ENCODE data around the gene CXCR6.

DNA sequence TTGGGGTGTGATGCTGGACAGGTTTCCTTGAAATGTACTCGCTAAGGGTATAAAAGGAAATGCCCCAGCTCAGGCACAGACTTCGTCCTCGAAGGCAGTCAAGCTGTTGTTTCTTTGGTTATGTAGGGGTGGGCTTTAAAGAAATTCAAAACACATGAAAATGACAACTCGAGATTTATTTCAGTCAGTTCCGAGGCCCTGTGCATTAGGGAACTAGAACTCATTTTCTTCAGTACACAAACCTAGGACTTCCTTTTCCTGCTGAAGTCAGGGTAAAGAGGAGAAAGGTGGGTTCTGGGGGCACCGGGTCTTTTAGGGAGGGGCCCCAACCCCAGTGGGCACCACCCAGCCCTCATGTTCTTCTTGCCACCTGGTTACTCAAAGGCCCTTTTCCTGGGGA lies 49.2 kb upstream of the CXCR6 start:
- TF ChIP-seq, protein P1, sequence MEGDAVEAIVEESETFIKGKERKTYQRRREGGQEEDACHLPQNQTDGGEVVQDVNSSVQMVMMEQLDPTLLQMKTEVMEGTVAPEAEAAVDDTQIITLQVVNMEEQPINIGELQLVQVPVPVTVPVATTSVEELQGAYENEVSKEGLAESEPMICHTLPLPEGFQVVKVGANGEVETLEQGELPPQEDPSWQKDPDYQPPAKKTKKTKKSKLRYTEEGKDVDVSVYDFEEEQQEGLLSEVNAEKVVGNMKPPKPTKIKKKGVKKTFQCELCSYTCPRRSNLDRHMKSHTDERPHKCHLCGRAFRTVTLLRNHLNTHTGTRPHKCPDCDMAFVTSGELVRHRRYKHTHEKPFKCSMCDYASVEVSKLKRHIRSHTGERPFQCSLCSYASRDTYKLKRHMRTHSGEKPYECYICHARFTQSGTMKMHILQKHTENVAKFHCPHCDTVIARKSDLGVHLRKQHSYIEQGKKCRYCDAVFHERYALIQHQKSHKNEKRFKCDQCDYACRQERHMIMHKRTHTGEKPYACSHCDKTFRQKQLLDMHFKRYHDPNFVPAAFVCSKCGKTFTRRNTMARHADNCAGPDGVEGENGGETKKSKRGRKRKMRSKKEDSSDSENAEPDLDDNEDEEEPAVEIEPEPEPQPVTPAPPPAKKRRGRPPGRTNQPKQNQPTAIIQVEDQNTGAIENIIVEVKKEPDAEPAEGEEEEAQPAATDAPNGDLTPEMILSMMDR (IDR thresholded peaks at IDR 0.05; ENCODE audit: low read depth, low read length, poor library complexity, severe bottlenecking): no peak
- no peak for TF ChIP-seq EZH2phosphoT487 (IDR thresholded peaks at IDR 0.05; ENCODE audit: borderline replicate concordance, low read length)

Data from DOHH2 (cell line).